ENCODE data around the gene SYP. TPM values are rescaled to one million over a fixed set of nuclear protein-coding genes. Genes with fewer than 3 reads are reported as not detected.

SYP gene
- total RNA-seq, 3 donors from 2014 or later (not counting 1 experiment from before 2014, with no cell fraction given) = 0.36 to 1.0 (median 0.80) TPM

DNA sequence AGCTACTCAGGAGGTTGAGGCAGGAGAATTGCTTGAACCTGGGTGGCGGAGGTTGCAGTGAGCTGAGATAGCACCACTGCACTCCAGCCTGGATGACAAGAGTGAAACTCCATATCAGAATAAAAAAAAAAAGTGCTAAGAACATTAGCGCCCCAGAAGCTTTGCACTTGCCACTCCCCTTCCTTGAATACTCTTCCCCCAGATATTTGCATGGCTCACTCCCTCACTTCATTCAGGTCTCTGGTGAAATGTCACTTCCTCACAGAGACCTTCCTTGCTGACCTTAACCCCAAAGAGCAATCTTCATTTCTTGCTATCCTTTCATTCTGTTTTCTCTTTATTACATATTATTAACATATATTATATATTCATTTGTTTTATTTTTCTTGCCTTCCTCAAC lies 21.9 kb upstream of the SYP start:
- no peaks in the 10 kb centered on the region for H3K36me3 ChIP-seq (ENCODE audit: control insufficient read depth, insufficient read depth, low read length)
- DNase-seq = no peak
- no peaks in the 10 kb centered on the region for H3K9me3 ChIP-seq (ENCODE audit: control insufficient read depth, insufficient read depth, low read length)
- Mint-ChIP-seq H3K9me3 (no peaks in the 10 kb centered on the region), H3K36me3 (no peaks in the 10 kb centered on the region), H3K27ac (no peak overlapping the region), H3K4me1 (peaks cover 0 to 6% of the 10 kb centered on the region in 2 donors), H3K27me3 (ENCODE audit: low read depth in 2 of 2) (peaks cover 7 to 9% of the 10 kb centered on the region in 2 donors), H3K4me3 (no peak overlapping the region)
- no peaks in the 10 kb centered on the region for H3K27me3 ChIP-seq (ENCODE audit: control insufficient read depth, insufficient read depth, low read length)
- TF ChIP-seq, protein P1, sequence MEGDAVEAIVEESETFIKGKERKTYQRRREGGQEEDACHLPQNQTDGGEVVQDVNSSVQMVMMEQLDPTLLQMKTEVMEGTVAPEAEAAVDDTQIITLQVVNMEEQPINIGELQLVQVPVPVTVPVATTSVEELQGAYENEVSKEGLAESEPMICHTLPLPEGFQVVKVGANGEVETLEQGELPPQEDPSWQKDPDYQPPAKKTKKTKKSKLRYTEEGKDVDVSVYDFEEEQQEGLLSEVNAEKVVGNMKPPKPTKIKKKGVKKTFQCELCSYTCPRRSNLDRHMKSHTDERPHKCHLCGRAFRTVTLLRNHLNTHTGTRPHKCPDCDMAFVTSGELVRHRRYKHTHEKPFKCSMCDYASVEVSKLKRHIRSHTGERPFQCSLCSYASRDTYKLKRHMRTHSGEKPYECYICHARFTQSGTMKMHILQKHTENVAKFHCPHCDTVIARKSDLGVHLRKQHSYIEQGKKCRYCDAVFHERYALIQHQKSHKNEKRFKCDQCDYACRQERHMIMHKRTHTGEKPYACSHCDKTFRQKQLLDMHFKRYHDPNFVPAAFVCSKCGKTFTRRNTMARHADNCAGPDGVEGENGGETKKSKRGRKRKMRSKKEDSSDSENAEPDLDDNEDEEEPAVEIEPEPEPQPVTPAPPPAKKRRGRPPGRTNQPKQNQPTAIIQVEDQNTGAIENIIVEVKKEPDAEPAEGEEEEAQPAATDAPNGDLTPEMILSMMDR (IDR thresholded peaks at IDR 0.05) = no peak
- intact Hi-C loops (cut with micrococcal nuclease) = no loop called here
- ATAC-seq = no peak
- no peak overlapping the region for H3K4me3 ChIP-seq (ENCODE audit: low read length)
- no peaks in the 10 kb centered on the region for H3K4me1 ChIP-seq (ENCODE audit: control insufficient read depth, insufficient read depth, low read length)
- 64% methylated on average over 2 of the region's 2 CpGs for WGBS (ENCODE audit: insufficient coverage)
- no peak overlapping the region for H3K27ac ChIP-seq (ENCODE audit: low read length)

DNA sequence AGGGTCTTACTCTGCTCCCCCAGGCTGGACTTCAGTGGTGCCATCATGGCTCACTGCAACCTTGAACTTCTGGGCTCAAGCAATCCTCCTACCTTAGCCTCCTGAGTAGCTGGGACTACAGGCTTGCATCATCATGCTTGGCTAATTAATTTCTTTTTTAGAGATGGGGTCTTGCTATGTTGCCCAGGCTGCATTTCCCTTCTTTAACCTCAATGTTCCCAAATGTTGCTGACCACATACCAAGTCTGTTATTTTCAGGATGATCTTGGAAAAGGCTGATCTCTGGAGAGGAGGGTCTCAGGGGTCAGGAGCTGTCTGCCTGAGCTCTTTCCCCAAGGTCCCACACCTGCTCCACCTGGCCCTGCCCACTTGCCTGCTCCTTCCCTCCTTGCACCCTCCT lies 20.1 kb upstream of the SYP start:
- Mint-ChIP-seq H3K36me3 (no peaks in the 10 kb centered on the region), H3K4me1 (peaks cover 0 to 6% of the 10 kb centered on the region in 2 donors), H3K27me3 (ENCODE audit: low read depth in 2 of 2) (peaks cover 7 to 9% of the 10 kb centered on the region in 2 donors), H3K4me3 (no peak overlapping the region), H3K27ac (no peak overlapping the region), H3K9me3 (no peaks in the 10 kb centered on the region)
- intact Hi-C loops (cut with micrococcal nuclease) = no loop called here
- Histone ChIP-seq H3K27ac (ENCODE audit: low read length) (no peak overlapping the region), H3K27me3 (ENCODE audit: control insufficient read depth, insufficient read depth, low read length) (no peaks in the 10 kb centered on the region), H3K36me3 (ENCODE audit: control insufficient read depth, insufficient read depth, low read length) (no peaks in the 10 kb centered on the region), H3K9me3 (ENCODE audit: control insufficient read depth, insufficient read depth, low read length) (no peaks in the 10 kb centered on the region), H3K4me3 (ENCODE audit: low read length) (no peak overlapping the region), H3K4me1 (ENCODE audit: control insufficient read depth, insufficient read depth, low read length) (no peaks in the 10 kb centered on the region)
- DNase-seq (no peak), ATAC-seq (no peak)
- TF ChIP-seq, protein P1 (IDR thresholded peaks at IDR 0.05) = no peak

DNA sequence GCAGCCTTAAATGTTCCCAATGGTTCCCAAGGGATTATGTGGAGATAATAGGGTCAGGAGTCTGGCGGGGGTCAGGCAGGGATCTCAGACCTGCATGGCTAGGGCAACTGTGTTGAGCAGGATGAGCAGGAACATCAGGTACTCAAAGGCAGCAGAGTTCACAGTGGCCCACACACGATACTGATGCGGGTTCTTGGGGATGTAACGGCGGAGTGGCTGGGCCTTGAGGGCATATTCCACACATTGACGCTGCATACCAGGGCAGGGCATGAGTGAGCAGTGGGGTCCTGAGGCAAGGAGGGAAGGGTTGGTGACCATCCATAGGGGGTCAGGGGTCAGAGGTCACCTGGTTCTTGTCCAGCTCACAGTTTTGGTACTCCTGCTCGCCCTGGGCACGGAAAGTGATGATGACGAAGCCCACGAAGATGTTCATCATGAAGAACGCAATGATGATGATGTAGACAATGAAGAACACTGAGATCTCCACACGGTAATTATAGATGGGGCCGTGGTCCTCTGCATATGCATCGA lies 15.1 kb upstream of the SYP start:
- peaks cover 0 to 4% of the 10 kb centered on the region in 2 donors for H3K27me3 Mint-ChIP-seq (ENCODE audit: low read depth in 2 of 2)
- H3K9me3 ChIP-seq (ENCODE audit: control insufficient read depth, insufficient read depth, low read length) = no peaks in the 10 kb centered on the region
- H3K4me1 Mint-ChIP-seq = no peaks in the 10 kb centered on the region
- H3K36me3 Mint-ChIP-seq = no peaks in the 10 kb centered on the region
- H3K36me3 ChIP-seq (ENCODE audit: control insufficient read depth, insufficient read depth, low read length) = no peaks in the 10 kb centered on the region
- intact Hi-C loops (cut with micrococcal nuclease) = no loop called here
- H3K27me3 ChIP-seq (ENCODE audit: control insufficient read depth, insufficient read depth, low read length) = no peaks in the 10 kb centered on the region
- WGBS (ENCODE audit: insufficient coverage) = 91% methylated on average over 14 of the region's 14 CpGs
- no peaks in the 10 kb centered on the region for H3K4me1 ChIP-seq (ENCODE audit: control insufficient read depth, insufficient read depth, low read length)
- ATAC-seq = no peak
- H3K4me3 Mint-ChIP-seq = no peak overlapping the region
- no peak overlapping the region for H3K27ac ChIP-seq (ENCODE audit: low read length)
- DNase-seq = no peak
- no peak overlapping the region for H3K27ac Mint-ChIP-seq
- no peaks in the 10 kb centered on the region for H3K9me3 Mint-ChIP-seq
- TF ChIP-seq, protein P1 (IDR thresholded peaks at IDR 0.05) = no peak
- H3K4me3 ChIP-seq (ENCODE audit: low read length) = no peak overlapping the region

DNA sequence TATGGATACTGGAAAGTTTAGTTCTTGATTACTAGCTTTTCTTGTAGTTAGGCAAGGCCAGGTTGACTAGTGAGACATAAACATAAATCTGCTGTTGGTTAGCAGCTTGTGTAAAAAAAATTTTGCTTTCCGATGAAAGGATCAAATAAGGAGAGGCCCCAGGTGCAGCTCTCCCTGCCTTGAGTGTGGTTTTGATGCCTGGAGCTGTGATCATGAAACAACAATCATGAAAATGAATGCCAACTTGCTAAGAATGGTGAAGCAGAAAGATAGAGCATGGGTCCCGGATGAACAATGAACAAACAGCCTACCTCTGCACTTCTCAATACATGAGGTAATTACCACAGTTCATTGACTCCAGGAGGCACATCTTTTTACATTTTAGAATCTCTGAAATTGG lies 14.4 kb upstream of the SYP start:
- Mint-ChIP-seq H3K27me3 (ENCODE audit: low read depth in 2 of 2) (peaks cover 0 to 4% of the 10 kb centered on the region in 2 donors), H3K4me3 (no peak overlapping the region), H3K27ac (no peak overlapping the region), H3K9me3 (no peaks in the 10 kb centered on the region), H3K36me3 (no peaks in the 10 kb centered on the region), H3K4me1 (no peaks in the 10 kb centered on the region)
- no peaks in the 10 kb centered on the region for H3K4me1 ChIP-seq (ENCODE audit: control insufficient read depth, insufficient read depth, low read length)
- H3K36me3 ChIP-seq (ENCODE audit: control insufficient read depth, insufficient read depth, low read length) = no peaks in the 10 kb centered on the region
- H3K4me3 ChIP-seq (ENCODE audit: low read length) = no peak overlapping the region
- H3K27me3 ChIP-seq (ENCODE audit: control insufficient read depth, insufficient read depth, low read length) = no peaks in the 10 kb centered on the region
- ATAC-seq (no peak), DNase-seq (no peak)
- intact Hi-C loops (cut with micrococcal nuclease) = no loop called here
- H3K27ac ChIP-seq (ENCODE audit: low read length) = no peak overlapping the region
- TF ChIP-seq, protein P1 (IDR thresholded peaks at IDR 0.05) = no peak
- H3K9me3 ChIP-seq (ENCODE audit: control insufficient read depth, insufficient read depth, low read length) = no peaks in the 10 kb centered on the region
- 75% methylated on average over 2 of the region's 2 CpGs for WGBS (ENCODE audit: insufficient coverage)
